ENCODE data around the gene ZNFX1. TPM values are rescaled to one million over a fixed set of nuclear protein-coding genes. Genes with fewer than 3 reads are reported as not detected.

The ZNFX1 gene
- total and polyA plus RNA-seq, 9 of the 15 experiments (the other 6 are each of a cell fraction or from before 2014, with no cell fraction given): 3.8 to 13.8 (median 10.3) TPM

- no peaks in the 10 kb centered on the region for H3K27me3 ChIP-seq (ENCODE audit: control insufficient read depth in 2 of 2, insufficient read depth in 2 of 2, low read length in 2 of 2)
- H3K27ac ChIP-seq (ENCODE audit: extremely low read depth, low read depth, low read length): no peak overlapping the region
- BruUV-seq (replicated peaks): no TSS peak
- no peak overlapping the region for H3K4me2 ChIP-seq (ENCODE audit: insufficient read depth, low read length)
- no peak overlapping the region for H3K4me3 ChIP-seq
- FAIRE-seq (no peak), DNase-seq (ENCODE audit: extremely low read depth in 1 of 4, low spot score in 3 of 4) (no peak), ATAC-seq (no peak)
- no peak overlapping the region for H2AFZ ChIP-seq (ENCODE audit: low read depth, low read length)
- ChIA-PET POLR2A (interaction anchor here (1.5 to 6.8 kb wide), 6 partner anchors 8 to 24 kb away, joined by 3 to 47 read pairs (median 8); no protein-coding TSS in a partner anchor), CTCF (ENCODE audit: low intra/inter-chr PET ratio) (no interaction called here)
- H3K36me3 ChIP-seq (ENCODE audit: control insufficient read depth, insufficient read depth, low read length): no peaks in the 10 kb centered on the region
- H4K20me1 ChIP-seq (replicated peaks; ENCODE audit: control insufficient read depth, insufficient read depth, low read length): no peaks in the 10 kb centered on the region
- no peak for TF ChIP-seq SMARCE1 (IDR thresholded peaks at IDR 0.05)
- no peak for TF ChIP-seq ZSCAN29 (IDR thresholded peaks at IDR 0.05)
- TF ChIP-seq ZNF280B (CRISPR knock-in tag; IDR thresholded peaks at IDR 0.05): no peak
- TF ChIP-seq ZBTB17 (CRISPR knock-in tag; IDR thresholded peaks at IDR 0.05): no peak
- TF ChIP-seq CHD4 (IDR thresholded peaks at IDR 0.05; ENCODE audit: insufficient read depth, insufficient replicate concordance, low read depth, low read length, poor library complexity, severe bottlenecking): no peak
- TF ChIP-seq ILK (tag; IDR thresholded peaks at IDR 0.05; ENCODE audit: borderline replicate concordance, low read depth): no peak
- no peak for TF ChIP-seq LEF1 (IDR thresholded peaks at IDR 0.05)
- no peak for TF ChIP-seq FOXK2 (conservative IDR thresholded peaks at IDR 0.05 in 1 of 2, IDR thresholded peaks at IDR 0.05 in 1 of 2; ENCODE audit: low read depth in 2 of 2)
- TF ChIP-seq ZNF75A (CRISPR knock-in tag; IDR thresholded peaks at IDR 0.05): no peak
- TF ChIP-seq POLR2H (tag; IDR thresholded peaks at IDR 0.05; ENCODE audit: low read depth): no peak
- TF ChIP-seq JUND (IDR thresholded peaks at IDR 0.05; ENCODE audit: borderline replicate concordance, low read depth, low read length): no peak
- no peak for TF ChIP-seq JUND (tag; IDR thresholded peaks at IDR 0.05; ENCODE audit: borderline replicate concordance, low read depth, low read length)
- no peak for TF ChIP-seq PHF20 (IDR thresholded peaks at IDR 0.05; ENCODE audit: partially characterized antibody)
- no peak for TF ChIP-seq DMBX1 (CRISPR knock-in tag; IDR thresholded peaks at IDR 0.05; ENCODE audit: borderline replicate concordance)
- no peak for TF ChIP-seq USF1 (CRISPR knock-in tag; IDR thresholded peaks at IDR 0.05)
- TF ChIP-seq PTRF (tag; IDR thresholded peaks at IDR 0.05): no peak
- no peak for TF ChIP-seq CCNT2 (IDR thresholded peaks at IDR 0.05; ENCODE audit: borderline replicate concordance, extremely low read depth, insufficient read length, low read depth, low read length)
- no peak for TF ChIP-seq BRD9 (IDR thresholded peaks at IDR 0.05; ENCODE audit: low read depth, partially characterized antibody)
- TF ChIP-seq ZC3H11A (IDR thresholded peaks at IDR 0.05; ENCODE audit: low read depth, low read length): no peak
- TF ChIP-seq KLF16 (IDR thresholded peaks at IDR 0.05): no peak
- no peak for TF ChIP-seq SRSF1 (IDR thresholded peaks at IDR 0.05; ENCODE audit: low read depth, low read length)
- no peak overlapping the region for H3K9ac ChIP-seq (ENCODE audit: insufficient read depth in 1 of 2, low read depth in 2 of 2, low read length in 2 of 2)
- intact Hi-C loops (cut with micrococcal nuclease): no loop called here
- no peaks in the 10 kb centered on the region for H3K9me3 ChIP-seq (replicated peaks; ENCODE audit: control insufficient read depth, insufficient read depth, low read depth, low read length)
- H3K9me1 ChIP-seq (ENCODE audit: control insufficient read depth, insufficient read depth, low read length): no peaks in the 10 kb centered on the region
- 3% methylated on average over 3 of the region's 3 CpGs for WGBS (ENCODE audit: insufficient coverage, low coverage, missing lambda C conversion rate)
- in situ Hi-C loops (cut with MboI): no loop called here
- H3K4me1 ChIP-seq (replicated peaks in 1 of 2; ENCODE audit: control insufficient read depth in 2 of 2, insufficient read depth in 2 of 2, low read length in 2 of 2): no peaks in the 10 kb centered on the region
- H3K79me2 ChIP-seq (ENCODE audit: control insufficient read depth, insufficient read depth, low read length): no peaks in the 10 kb centered on the region
Measured at GRCh38 chr20:49303065-49303552, 25.3 kb upstream of the ZNFX1 start.
